Colonic mucosa (tissue), 4 donors: ENCODE results near the gene FAHD1. TPM values are rescaled to one million over a fixed set of nuclear protein-coding genes. Genes with fewer than 3 reads are reported as not detected.

Experiments
- DNase-seq: peaks from one replicate; pipeline ENCODE4 v3.0.0-alpha.2; 2020
- H3K27ac ChIP-seq: fragments of 200-600 bp; one replicate; pipeline ENCODE4 v1.8.0; 2021
- H3K27me3 ChIP-seq: fragments of 200-600 bp; one replicate; pipeline ENCODE4 v1.8.0; 2021
- H3K36me3 ChIP-seq: fragments of 200-600 bp; one replicate; pipeline ENCODE4 v1.8.0; 2021
- H3K4me1 ChIP-seq: fragments of 200-600 bp; one replicate; pipeline ENCODE4 v1.8.0; 2021; ENCODE audit warnings: mild to moderate bottlenecking
- H3K4me3 ChIP-seq: fragments of 200-600 bp; one replicate; pipeline ENCODE4 v1.8.0; 2021
- H3K9ac ChIP-seq, 2 donors: one replicate each; pipeline ENCODE4 v1.7.0; 2013; ENCODE audit warnings: control low read depth in 2 of 2, low read depth in 2 of 2, low read length in 2 of 2
- H3K9me3 ChIP-seq: fragments of 200-600 bp; one replicate; pipeline ENCODE4 v1.8.0; 2021
- intact Hi-C: fragments of 100-400 bp; cut with DNase I; formaldehyde crosslinking; loops from one replicate; pipeline ENCODE4 v1.14.1; 2022
- total RNA-seq, 2 donors: library from RNA; stranded (reverse); fragmentation: NEBNext Ultra II Directional in 1 of 2; extraction: Animal tissue kit (Norgen Biotek cat#: 25700) in 1 of 2; gene quantifications; one replicate each; pipeline ENCODE4 v1.2.1, GENCODE V29; 2021
- TF ChIP-seq, protein P1 (sequence below): fragments of 200-600 bp; IDR thresholded peaks from one replicate; pipeline ENCODE4 v1.8.0; 2022; ENCODE audit warnings: antibody characterized with exemption, mild to moderate bottlenecking
- donor health status: healthy.
- donor health status: DM: no; HTN: no; CAD: no.
- donor health status: DM: no; HTN: no; CAD: no.

FAHD1 gene
- total RNA-seq, 2 donors from 2014 or later: 55.5 to 73.9 TPM

DNA sequence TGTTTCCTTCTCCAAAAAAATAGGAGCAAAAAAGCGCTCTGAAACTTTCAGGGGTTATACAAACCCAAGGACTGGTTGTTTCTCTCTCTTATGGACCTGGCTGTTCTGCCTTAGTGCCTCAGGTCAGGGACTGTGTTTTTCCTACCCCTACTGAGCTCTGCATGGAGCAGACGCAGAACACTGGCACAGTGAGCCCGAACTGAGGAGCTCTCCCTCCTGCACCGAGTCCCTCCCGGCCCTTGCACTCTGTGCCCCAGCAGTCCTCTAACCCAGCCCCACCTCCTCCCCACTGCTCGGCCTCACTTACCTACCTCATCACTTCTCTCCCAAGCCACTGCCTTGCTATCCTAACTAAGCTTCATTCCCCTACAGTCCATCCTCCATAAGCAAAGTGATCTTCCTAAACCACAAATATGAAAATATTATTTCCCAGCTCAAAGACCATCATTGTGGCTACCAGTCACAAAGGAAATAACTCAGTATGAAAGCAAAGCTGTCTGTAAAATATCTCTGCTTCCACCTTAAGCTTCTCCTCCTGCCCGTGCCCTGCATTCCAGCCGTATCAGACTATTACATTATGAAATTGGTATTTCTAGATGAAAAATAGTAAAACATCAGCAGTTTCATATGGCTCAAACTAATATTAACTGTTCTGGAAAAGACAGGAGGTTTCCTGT lies 31.3 kb downstream of the FAHD1 start:
- no peaks in the 10 kb centered on the region for H3K9me3 ChIP-seq
- H3K27me3 ChIP-seq: no peaks in the 10 kb centered on the region
- no peak for DNase-seq
- H3K27ac ChIP-seq: no peak overlapping the region
- no peaks in the 10 kb centered on the region for H3K4me1 ChIP-seq
- H3K4me3 ChIP-seq: no peak overlapping the region
- intact Hi-C loops: no loop called here
- no peak overlapping the region for H3K9ac ChIP-seq
- TF ChIP-seq, protein P1, sequence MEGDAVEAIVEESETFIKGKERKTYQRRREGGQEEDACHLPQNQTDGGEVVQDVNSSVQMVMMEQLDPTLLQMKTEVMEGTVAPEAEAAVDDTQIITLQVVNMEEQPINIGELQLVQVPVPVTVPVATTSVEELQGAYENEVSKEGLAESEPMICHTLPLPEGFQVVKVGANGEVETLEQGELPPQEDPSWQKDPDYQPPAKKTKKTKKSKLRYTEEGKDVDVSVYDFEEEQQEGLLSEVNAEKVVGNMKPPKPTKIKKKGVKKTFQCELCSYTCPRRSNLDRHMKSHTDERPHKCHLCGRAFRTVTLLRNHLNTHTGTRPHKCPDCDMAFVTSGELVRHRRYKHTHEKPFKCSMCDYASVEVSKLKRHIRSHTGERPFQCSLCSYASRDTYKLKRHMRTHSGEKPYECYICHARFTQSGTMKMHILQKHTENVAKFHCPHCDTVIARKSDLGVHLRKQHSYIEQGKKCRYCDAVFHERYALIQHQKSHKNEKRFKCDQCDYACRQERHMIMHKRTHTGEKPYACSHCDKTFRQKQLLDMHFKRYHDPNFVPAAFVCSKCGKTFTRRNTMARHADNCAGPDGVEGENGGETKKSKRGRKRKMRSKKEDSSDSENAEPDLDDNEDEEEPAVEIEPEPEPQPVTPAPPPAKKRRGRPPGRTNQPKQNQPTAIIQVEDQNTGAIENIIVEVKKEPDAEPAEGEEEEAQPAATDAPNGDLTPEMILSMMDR: no peak
- no peaks in the 10 kb centered on the region for H3K36me3 ChIP-seq

DNA sequence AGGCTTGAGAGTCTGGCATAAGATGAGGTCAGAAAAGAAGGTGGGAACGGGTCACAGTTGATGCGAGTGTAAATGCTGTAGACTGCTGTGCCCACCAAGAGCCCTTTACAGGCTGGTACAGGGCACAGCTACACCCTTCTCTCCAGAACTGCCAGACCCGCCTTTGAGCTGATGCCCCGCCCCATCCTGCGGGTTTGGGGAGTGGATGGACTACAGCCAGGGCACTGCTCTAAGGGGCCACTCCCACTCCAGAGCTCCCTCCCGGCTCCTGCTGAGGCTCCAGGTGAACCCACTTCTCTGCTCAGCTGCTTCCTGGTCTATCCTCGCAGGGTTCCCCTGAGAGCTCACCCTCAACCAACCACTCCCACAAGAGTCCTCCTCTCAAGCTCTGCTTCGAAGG lies 32.6 kb downstream of the FAHD1 start:
- H3K27ac ChIP-seq: no peak overlapping the region
- no peaks in the 10 kb centered on the region for H3K9me3 ChIP-seq
- intact Hi-C loops: loop anchor here (10.0 kb wide), 1 partner anchor 55 kb away; no protein-coding TSS in a partner anchor
- H3K4me1 ChIP-seq: no peaks in the 10 kb centered on the region
- H3K4me3 ChIP-seq: no peak overlapping the region
- TF ChIP-seq, protein P1: no peak
- peak; percentile 38 for DNase-seq
- H3K36me3 ChIP-seq: no peaks in the 10 kb centered on the region
- no peaks in the 10 kb centered on the region for H3K27me3 ChIP-seq
- no peak overlapping the region for H3K9ac ChIP-seq

DNA sequence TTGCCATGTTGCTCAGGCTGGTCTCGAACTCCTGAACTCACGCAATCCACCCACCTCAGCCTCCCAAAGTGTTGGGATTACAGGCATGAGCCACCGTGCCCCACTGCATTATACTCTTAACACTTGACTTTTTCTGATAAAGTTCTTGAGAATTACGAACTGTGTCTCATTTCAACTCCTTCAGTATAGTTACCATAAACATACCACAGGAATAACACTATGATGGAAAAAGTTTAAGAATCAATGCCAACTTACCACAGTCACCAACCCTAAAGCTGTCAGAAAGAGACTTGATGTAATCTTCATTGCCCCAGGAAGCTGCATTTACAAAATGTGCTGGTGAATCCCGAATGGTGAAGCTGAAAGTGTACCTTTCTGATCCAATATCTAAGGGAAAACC lies 34.7 kb downstream of the FAHD1 start:
- Histone ChIP-seq H3K27me3 (no peaks in the 10 kb centered on the region), H3K36me3 (no peaks in the 10 kb centered on the region), H3K9ac (no peak overlapping the region), H3K4me1 (no peaks in the 10 kb centered on the region), H3K27ac (no peak overlapping the region), H3K9me3 (no peaks in the 10 kb centered on the region), H3K4me3 (no peak overlapping the region)
- TF ChIP-seq, protein P1: no peak
- no peak for DNase-seq
- intact Hi-C loops: loop anchor here (10.0 kb wide), 1 partner anchor 57 kb away; no protein-coding TSS in a partner anchor

DNA sequence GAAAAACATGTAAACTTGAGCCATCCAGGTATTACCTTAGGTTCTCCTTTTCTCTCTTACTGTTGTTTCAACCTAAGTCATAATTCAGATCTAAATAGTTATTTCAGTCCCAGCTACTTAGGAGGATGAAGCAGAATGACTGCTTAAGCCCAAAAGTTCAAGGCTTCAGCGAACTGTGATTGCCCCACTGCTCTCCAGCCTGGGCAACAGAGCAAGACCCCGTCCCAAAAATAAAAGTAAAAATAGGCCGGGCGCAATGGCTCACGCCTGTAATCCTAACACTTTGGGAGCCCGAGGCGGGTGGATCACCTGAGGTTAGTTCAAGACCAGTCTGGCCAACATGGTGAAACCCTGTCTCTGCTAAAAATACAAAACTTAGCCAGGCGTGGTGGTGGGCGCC lies 35.4 kb downstream of the FAHD1 start:
- intact Hi-C loops: loop anchor here (10.0 kb wide), 1 partner anchor 58 kb away; no protein-coding TSS in a partner anchor

DNA sequence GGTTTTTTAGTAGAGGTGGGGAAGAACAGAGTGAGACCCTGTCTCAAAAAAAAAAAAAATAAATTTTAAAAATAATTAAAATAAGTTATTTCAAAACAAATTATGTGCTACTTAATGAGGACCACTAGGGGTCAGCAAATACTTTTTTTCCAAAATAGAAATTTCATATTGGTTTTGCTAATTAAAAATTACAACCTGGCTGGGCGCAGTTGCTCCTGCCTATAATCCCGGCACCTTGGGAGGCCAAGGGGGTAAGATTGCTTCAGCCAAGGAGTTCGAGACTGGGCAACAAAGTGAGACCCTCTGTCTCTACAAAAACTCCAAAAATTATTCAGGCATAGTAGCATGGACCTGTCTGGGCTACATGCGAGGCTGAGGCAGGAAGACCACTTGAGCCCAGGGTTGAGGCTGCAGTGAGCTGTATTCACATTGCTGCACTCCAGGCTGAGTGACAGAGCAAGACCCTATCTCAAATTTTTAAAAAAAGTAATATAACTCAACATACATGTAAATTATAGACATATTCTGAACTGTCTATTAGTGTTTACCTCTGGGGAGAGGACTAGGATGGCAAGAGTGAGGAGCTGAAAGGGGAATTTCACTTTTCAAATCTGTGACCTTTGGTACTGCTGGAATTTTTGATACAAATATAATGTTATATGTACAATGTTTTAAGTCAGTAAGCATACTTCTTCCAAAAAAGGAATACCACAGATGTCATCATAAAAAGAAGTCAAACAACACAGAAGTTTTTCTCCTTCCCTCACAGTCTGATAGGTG lies 36.9 kb downstream of the FAHD1 start:
- intact Hi-C loops: loop anchor here (2.0 to 10.0 kb wide), 2 partner anchors 59 to 65 kb away; no protein-coding TSS in a partner anchor
- TF ChIP-seq, protein P1: peak; percentile 49
- no peak overlapping the region for H3K9ac ChIP-seq
- no peaks in the 10 kb centered on the region for H3K27me3 ChIP-seq
- DNase-seq: no peak
- no peak overlapping the region for H3K27ac ChIP-seq
- H3K9me3 ChIP-seq: no peaks in the 10 kb centered on the region
- no peaks in the 10 kb centered on the region for H3K4me1 ChIP-seq
- H3K4me3 ChIP-seq: no peak overlapping the region
- no peaks in the 10 kb centered on the region for H3K36me3 ChIP-seq

More for the DNA sequence above, 35.4 kb downstream of the FAHD1 start:
- Histone ChIP-seq H3K36me3 (no peaks in the 10 kb centered on the region), H3K27me3 (no peaks in the 10 kb centered on the region), H3K4me3 (no peak overlapping the region), H3K4me1 (no peaks in the 10 kb centered on the region), H3K9ac (no peak overlapping the region), H3K27ac (no peak overlapping the region), H3K9me3 (no peaks in the 10 kb centered on the region)
- DNase-seq: no peak
- TF ChIP-seq, protein P1: no peak
